Brain pericyte (primary cell): ENCODE results near the gene PRMT5.
A peak's percentile ranks its signal among the peaks of the same experiment; 100 is the strongest.
"Not testable (repeated sequence)": the region's sequence is repeated elsewhere in the genome, so short reads cannot be mapped to it uniquely, and the experiment has no call there.

ENCODE experiments used
- DNase-seq: peaks from one replicate; pipeline ENCODE4 v3.0.0-alpha.2; 2012; ENCODE audit warnings: low read depth, low spot score

PRMT5 gene

GRCh38 chr14:22932146-22932545 lies 3.0 kb upstream of the PRMT5 start:
- DNase-seq, result no peak

GRCh38 chr14:22929961-22930364 lies 787 bp upstream of the PRMT5 start:
- DNase-seq, result peak; percentile 22

GRCh38 chr14:22928237-22929103 lies 706 bp downstream of the PRMT5 start:
- DNase-seq, result no peak

- DNase-seq, result no peak
These were observed 2.9 kb downstream of the PRMT5 start for GRCh38 chr14:22926316-22926715.

GRCh38 chr14:22925513-22925912 lies 3.7 kb downstream of the PRMT5 start:
- no peak for DNase-seq

- DNase-seq, result no peak
These were observed 5.4 kb downstream of the PRMT5 start for GRCh38 chr14:22923746-22924145.

GRCh38 chr14:22922294-22922693 lies 6.9 kb downstream of the PRMT5 start:
- DNase-seq, result no peak

GRCh38 chr14:22920697-22921096 lies 8.5 kb downstream of the PRMT5 start:
- no peak for DNase-seq

- no peak for DNase-seq
These were observed 9.6 kb downstream of the PRMT5 start for GRCh38 chr14:22919601-22919921.

- peak; percentile 100 for DNase-seq
These were observed 10.2 kb downstream of the PRMT5 start, which contains the start of gene RBM23 for GRCh38 chr14:22918804-22919600. Gene RBM23 (minus strand): TSS chr14:22919149.

GRCh38 chr14:22915886-22916521 lies 13.2 kb downstream of the PRMT5 start:
- no peak for DNase-seq

- not testable (repeated sequence) for DNase-seq
These were observed 14.3 kb downstream of the PRMT5 start for GRCh38 chr14:22914836-22915235.

- no peak for DNase-seq
These were observed 18.3 kb downstream of the PRMT5 start for GRCh38 chr14:22910916-22911315.

- DNase-seq, result no peak
These were observed 20.6 kb downstream of the PRMT5 start for GRCh38 chr14:22908601-22909000.

GRCh38 chr14:22907429-22907828 lies 21.7 kb downstream of the PRMT5 start:
- DNase-seq, result no peak

- DNase-seq, result no peak
These were observed 23.1 kb downstream of the PRMT5 start for GRCh38 chr14:22906073-22906472.

- no peak for DNase-seq
These were observed 23.5 kb downstream of the PRMT5 start for GRCh38 chr14:22905627-22906026.

- no peak for DNase-seq
These were observed 25.5 kb downstream of the PRMT5 start for GRCh38 chr14:22903742-22904087.

- no peak for DNase-seq
These were observed 27.4 kb downstream of the PRMT5 start for GRCh38 chr14:22901799-22902198.

- DNase-seq, result no peak
These were observed 28.9 kb downstream of the PRMT5 start for GRCh38 chr14:22900081-22900799.

- no peak for DNase-seq
These were observed 30.7 kb downstream of the PRMT5 start for GRCh38 chr14:22898302-22899090.
